Lung microvascular endothelial cell (primary cell): ENCODE measurements around the gene CHAF1A. TPM values are rescaled to one million over a fixed set of nuclear protein-coding genes. Genes with fewer than 3 reads are reported as not detected.
A peak's percentile ranks its signal among the peaks of the same experiment; 100 is the strongest.

Source experiments
- DNase-seq, 2 donors: peaks; one replicate each; pipeline versions ENCODE4 v3.0.0 to v3.0.0-alpha.2; 2010; ENCODE audit warnings: low read depth in 2 of 2
- total RNA-seq: library from RNA; depleted of rRNA; stranded (reverse); fragments of >200 nt; gene quantifications from 2 replicates; pipeline ENCODE4 v1.2.1, GENCODE V29; 2014

The CHAF1A gene
- total RNA-seq, 1 donor from 2014 or later = 3.6 TPM

- DNase-seq = no peak
These were observed 51.1 kb downstream of the CHAF1A start for GRCh38 chr19:4453232-4454179.

GRCh38 chr19:4454747-4455718, 52.6 kb downstream of the CHAF1A start:
- peak in 1 of 2 donors; percentile 37 for DNase-seq

GRCh38 chr19:4455719-4456475, 53.5 kb downstream of the CHAF1A start:
- DNase-seq = peak in 1 of 2 donors; percentile 41

- peak; percentile 35 to 71 for DNase-seq
These were observed 54.0 kb downstream of the CHAF1A start for GRCh38 chr19:4456476-4456842.

GRCh38 chr19:4456843-4457653, 54.6 kb downstream of the CHAF1A start:
- peak; percentile 76 to 86 for DNase-seq

- peak; percentile 99 for DNase-seq
These were observed 55.4 kb downstream of the CHAF1A start, which contains the start of gene UBXN6 for GRCh38 chr19:4457654-4458395. TSS of gene UBXN6 (minus strand) at chr19:4457794. CDS start at chr19:4457697, 97 bp downstream.

- no peak for DNase-seq
These were observed 62.6 kb downstream of the CHAF1A start for GRCh38 chr19:4464815-4465581.

GRCh38 chr19:4467835-4468234, 65.4 kb downstream of the CHAF1A start:
- DNase-seq = no peak

GRCh38 chr19:4471403-4472173, 69.1 kb downstream of the CHAF1A start:
- peak; percentile 100 for DNase-seq

- no peak for DNase-seq
These were observed 69.9 kb downstream of the CHAF1A start, which contains the start of gene HDGFL2 for GRCh38 chr19:4472174-4472974. TSS of gene HDGFL2 (plus strand) at chr19:4472297. CDS start at chr19:4472351, 54 bp downstream.

- DNase-seq = no peak
These were observed 70.7 kb downstream of the CHAF1A start for GRCh38 chr19:4473011-4473762.

- no peak for DNase-seq
These were observed 71.5 kb downstream of the CHAF1A start for GRCh38 chr19:4473763-4474513.

- DNase-seq = peak; percentile 64 to 76
These were observed 72.1 kb downstream of the CHAF1A start for GRCh38 chr19:4474514-4475022.

- no peak for DNase-seq
These were observed 74.8 kb downstream of the CHAF1A start for GRCh38 chr19:4477034-4477801.
